Neural cell (in vitro differentiated cells): ENCODE results near the gene MYPOP.

Source experiments
- EZH2 ChIP-seq: fragments of 200-600, 300-800 bp; shearing (Covaris generic), sonication (generic); IDR thresholded peaks from 2 replicates; pipeline ENCODE4 v1.6.1; 2014; ENCODE audit warnings: antibody characterized with exemption, low read length, borderline replicate concordance, mild to moderate bottlenecking; ENCODE audit not compliant: insufficient read depth, poor library complexity, severe bottlenecking
- MXI1 ChIP-seq: fragments of 450-650 bp; conservative IDR thresholded peaks from 2 replicates; pipeline ENCODE4 v1.6.1; 2014; ENCODE audit warnings: antibody characterized with exemption, mild to moderate bottlenecking; ENCODE audit not compliant: poor library complexity, severe bottlenecking
- RAD21 ChIP-seq: fragments of 450-650 bp; conservative IDR thresholded peaks from 2 replicates; pipeline ENCODE4 v1.6.1; 2014; ENCODE audit warnings: antibody characterized with exemption, mild to moderate bottlenecking, moderate library complexity
- SMC3 ChIP-seq: fragments of 450-650 bp; conservative IDR thresholded peaks from 2 replicates; pipeline ENCODE4 v1.6.1; 2014; ENCODE audit warnings: antibody characterized with exemption, mild to moderate bottlenecking, moderate library complexity; ENCODE audit not compliant: poor library complexity
- TF ChIP-seq, protein P1 (sequence below): fragments of 450-650 bp; IDR thresholded peaks from 2 replicates; pipeline ENCODE4 v1.5.1; 2014; ENCODE audit warnings: antibody characterized with exemption, mild to moderate bottlenecking, moderate library complexity; ENCODE audit not compliant: poor library complexity, severe bottlenecking

DNA sequence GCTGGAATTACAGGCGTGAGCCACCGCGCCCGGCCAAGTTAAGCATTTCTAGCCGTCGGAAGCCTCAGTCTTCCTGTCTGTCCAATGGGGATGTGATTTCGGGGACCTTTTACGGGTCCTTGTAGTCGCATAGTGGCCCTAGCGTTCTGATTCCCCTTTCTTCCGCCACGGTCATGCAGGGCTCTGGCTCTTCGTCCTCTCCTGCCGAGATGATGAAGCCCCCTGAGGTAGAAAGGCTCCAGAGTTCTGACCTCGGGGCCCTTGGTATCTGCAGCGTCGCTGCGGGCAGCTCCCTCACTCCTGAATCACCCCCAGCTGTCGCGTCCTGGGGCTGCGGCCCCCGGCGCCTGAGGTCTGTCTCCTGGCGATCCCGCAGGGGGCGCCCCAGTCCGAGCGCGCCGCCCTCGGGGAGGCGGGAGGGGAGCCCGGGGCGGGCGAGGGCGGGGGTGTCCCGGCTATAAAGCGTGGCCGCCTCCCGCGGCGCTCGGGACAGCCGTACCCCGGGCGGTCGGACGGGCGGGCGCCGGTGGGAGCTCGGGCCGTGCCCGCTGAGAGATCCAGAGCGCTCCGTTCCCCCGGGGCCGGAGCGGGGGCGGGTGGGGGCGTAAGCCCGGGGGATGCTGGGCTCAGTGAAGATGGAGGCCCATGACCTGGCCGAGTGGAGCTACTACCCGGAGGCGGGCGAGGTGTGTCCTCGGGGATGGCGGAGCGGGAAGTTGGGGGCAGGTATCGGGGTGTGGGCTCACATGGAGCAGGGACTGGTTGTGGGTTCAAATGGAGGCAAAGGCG lies 38.4 kb downstream of the MYPOP start, which contains the start of gene FOXA3:
- TF ChIP-seq, protein P1, sequence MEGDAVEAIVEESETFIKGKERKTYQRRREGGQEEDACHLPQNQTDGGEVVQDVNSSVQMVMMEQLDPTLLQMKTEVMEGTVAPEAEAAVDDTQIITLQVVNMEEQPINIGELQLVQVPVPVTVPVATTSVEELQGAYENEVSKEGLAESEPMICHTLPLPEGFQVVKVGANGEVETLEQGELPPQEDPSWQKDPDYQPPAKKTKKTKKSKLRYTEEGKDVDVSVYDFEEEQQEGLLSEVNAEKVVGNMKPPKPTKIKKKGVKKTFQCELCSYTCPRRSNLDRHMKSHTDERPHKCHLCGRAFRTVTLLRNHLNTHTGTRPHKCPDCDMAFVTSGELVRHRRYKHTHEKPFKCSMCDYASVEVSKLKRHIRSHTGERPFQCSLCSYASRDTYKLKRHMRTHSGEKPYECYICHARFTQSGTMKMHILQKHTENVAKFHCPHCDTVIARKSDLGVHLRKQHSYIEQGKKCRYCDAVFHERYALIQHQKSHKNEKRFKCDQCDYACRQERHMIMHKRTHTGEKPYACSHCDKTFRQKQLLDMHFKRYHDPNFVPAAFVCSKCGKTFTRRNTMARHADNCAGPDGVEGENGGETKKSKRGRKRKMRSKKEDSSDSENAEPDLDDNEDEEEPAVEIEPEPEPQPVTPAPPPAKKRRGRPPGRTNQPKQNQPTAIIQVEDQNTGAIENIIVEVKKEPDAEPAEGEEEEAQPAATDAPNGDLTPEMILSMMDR = peak; percentile 33
- TF ChIP-seq SMC3 (no peak), MXI1 (no peak), RAD21 (no peak), EZH2 (peak; percentile 25)
